WI38 (cell line): ENCODE data around the gene ARHGAP26.

Experiments used
- H3K4me3 ChIP-seq: 2 replicates; pipeline ENCODE4 v1.5.1; 2011; ENCODE audit warnings: low read depth, mild to moderate bottlenecking, control low read depth, low read length
- TF ChIP-seq, protein P1 (sequence below): IDR thresholded peaks from 2 replicates; pipeline ENCODE4 v1.5.1; 2012; ENCODE audit warnings: low read depth, mild to moderate bottlenecking, control low read depth, low read length

The ARHGAP26 gene

DNA sequence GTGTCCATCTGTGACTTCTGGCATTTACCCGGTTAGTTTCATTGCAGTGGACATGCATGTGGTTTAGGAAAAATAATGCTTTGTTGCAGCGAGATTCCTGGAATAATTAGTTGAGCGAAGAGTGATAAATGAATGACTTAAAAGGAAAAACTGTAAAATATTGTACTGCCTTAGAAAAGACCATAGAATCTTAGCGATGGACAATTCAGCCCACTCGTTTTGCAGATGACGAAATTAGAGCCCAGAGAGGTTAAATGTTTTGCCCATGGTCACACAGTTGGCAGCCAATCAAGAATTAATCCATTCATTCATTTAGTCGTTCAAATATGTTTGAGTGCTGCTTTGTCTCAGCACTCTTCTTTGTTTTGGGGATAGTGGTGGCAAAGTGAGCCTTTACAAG is 107.9 kb downstream of the ARHGAP26 start:
- TF ChIP-seq, protein P1, sequence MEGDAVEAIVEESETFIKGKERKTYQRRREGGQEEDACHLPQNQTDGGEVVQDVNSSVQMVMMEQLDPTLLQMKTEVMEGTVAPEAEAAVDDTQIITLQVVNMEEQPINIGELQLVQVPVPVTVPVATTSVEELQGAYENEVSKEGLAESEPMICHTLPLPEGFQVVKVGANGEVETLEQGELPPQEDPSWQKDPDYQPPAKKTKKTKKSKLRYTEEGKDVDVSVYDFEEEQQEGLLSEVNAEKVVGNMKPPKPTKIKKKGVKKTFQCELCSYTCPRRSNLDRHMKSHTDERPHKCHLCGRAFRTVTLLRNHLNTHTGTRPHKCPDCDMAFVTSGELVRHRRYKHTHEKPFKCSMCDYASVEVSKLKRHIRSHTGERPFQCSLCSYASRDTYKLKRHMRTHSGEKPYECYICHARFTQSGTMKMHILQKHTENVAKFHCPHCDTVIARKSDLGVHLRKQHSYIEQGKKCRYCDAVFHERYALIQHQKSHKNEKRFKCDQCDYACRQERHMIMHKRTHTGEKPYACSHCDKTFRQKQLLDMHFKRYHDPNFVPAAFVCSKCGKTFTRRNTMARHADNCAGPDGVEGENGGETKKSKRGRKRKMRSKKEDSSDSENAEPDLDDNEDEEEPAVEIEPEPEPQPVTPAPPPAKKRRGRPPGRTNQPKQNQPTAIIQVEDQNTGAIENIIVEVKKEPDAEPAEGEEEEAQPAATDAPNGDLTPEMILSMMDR, result no peak
- H3K4me3 ChIP-seq, result no peak overlapping the region

DNA sequence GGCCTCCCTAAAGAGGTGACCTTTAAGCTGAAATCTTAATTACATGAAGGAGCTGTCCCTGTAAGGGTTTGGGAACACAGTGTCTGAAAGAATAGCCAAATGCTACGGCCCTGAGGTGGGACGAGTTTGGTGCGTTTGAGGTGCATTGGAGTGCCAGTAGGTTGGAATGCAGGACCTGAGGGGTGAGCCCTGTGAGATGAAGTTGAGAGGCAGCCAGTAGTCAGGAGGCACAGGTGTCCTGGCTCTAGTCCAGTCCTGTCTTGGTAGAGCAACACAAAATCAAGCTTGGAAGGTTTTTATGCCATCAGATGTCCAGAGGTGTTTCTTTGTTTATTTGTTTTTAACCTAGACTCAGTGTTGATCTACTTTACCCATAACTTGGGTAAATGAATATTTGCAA is 108.5 kb downstream of the ARHGAP26 start:
- H3K4me3 ChIP-seq, result no peak overlapping the region
- TF ChIP-seq, protein P1, result no peak

DNA sequence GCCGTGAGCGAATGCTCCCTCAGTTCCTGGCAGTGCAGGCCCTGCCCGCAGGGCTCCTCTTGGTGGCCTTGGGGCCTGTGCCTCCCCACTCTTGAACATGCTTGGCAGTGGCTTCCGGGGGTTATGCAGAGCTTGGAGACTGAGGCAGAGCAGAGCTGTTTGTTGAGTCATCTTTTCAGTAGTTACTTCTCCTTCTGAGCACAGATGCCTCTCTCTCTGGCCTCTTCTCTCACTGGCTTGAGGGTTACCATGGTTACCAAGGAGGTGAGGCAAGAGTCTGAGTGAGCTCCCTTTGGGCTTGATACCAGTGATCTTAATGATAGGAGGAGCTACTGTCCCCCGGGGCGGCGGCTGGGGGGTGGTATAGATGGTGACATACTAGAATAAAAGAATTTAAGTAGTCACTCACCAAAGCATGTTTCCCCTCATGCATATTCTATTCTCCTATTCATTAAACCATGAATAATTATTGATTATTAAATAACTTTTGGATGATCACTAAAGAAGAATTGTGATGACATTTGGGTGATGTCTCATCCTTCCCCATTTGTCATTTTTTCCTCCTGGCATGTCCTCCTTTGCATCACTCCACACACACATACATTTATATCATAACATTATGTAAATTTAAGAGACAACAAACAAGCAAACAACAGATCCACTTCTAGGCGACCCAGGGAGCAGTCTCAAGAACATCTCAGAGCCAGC is 111.1 kb downstream of the ARHGAP26 start:
- H3K4me3 ChIP-seq, result no peak overlapping the region
- TF ChIP-seq, protein P1, result no peak

DNA sequence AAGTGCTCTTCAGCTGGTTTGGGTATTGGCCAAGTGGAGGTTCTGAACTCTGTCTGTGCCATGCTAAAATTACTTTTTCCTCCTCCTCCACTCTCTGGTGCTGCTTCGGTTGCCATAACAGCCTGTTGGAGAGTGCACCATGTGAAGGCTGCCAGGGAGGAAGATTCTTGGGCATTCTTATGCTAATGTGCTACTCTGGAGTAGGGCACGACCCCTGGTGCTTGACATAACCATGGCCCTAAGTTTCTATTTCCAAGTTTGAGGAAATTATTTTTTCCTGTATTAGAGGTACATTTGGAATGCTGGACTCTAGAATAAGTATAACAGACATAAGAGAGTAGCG is 111.6 kb downstream of the ARHGAP26 start:
- TF ChIP-seq, protein P1, result no peak
- no peak overlapping the region for H3K4me3 ChIP-seq

DNA sequence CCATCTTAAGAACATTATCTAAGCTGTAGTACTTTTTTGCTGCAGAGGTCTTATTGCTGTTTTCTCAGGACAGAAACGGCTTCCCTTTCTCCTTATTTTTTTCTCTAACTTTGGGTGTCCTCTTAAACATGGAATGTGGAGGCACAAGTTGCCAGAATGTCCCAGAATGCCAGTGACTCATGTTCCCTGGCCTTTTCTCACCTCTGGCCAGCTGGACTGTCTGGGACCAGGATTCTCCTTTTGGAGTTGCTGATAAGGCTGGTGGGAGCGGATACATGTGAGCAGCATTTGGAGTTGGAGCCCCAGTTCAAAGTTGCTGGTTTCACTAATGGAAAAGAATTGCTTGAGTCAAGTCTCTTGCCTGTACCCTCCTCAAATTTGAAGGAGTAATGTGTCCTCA is 112.8 kb downstream of the ARHGAP26 start:
- TF ChIP-seq, protein P1, result no peak
- H3K4me3 ChIP-seq, result no peak overlapping the region

DNA sequence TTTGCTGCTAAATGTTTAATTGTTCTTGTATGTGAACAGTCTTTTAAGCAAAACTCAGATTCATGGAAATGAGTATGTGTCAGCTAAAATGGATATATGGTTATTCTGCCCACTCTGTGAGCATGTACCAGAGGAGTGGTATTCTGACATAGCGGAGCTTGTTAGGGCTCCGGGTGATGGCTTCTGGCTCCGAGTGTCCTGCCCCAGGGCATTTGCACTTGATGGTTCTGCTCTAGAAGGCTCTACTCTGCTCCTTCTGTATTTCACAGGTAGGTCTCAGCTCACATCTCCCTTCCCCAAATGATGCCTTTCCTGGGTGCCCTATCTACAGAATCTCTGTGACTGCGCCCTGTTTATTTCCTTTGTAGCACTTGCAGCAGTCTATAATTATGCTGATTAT is 113.3 kb downstream of the ARHGAP26 start:
- TF ChIP-seq, protein P1, result no peak

DNA sequence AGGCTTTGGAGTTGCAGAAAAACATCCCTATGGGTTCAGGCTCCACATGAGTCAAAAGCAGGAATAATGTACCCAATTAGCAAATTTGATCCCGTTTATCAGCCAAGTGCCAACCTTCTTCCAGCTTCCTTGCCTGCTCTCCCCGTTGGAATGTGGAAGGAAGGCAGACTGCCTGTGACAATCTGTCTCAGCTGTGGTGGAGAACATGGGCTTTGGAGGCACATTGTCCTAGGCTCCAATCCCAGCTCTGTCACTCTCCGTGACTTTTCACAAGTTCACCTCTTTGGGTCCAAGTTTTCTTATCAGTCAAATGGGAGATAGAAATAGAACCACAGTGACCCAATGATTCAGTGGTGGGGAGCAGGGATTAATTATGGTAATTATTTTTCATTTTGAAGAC is 113.9 kb downstream of the ARHGAP26 start:
- H3K4me3 ChIP-seq, result no peak overlapping the region
- TF ChIP-seq, protein P1, result no peak

More for the DNA sequence above, 113.3 kb downstream of the ARHGAP26 start:
- no peak overlapping the region for H3K4me3 ChIP-seq
